GM21526 (cell line): Measurements from ENCODE around the gene TRO.

Experiments used
- ATAC-seq: cut with Tn5 transposase; IDR thresholded peaks from one replicate; pipeline ENCODE4 v1.9.1; 2021; ENCODE audit warnings: moderate library complexity; ENCODE audit not compliant: unreplicated experiment, low FRiP score

The TRO gene

GRCh38 chrX:54920610-54921426, at the start of gene TRO:
TRO (plus strand) TSS chrX:54920824; CDS start chrX:54922247, 1,423 bp downstream.
- ATAC-seq, result no peak

- no peak for ATAC-seq
Measured at GRCh38 chrX:54885740-54886139, 34.9 kb upstream of the TRO start.

- ATAC-seq, result no peak
Measured at GRCh38 chrX:54891573-54891972, 29.1 kb upstream of the TRO start.

- ATAC-seq, result no peak
Measured at GRCh38 chrX:54894159-54894558, 26.5 kb upstream of the TRO start.

GRCh38 chrX:54909941-54910340, 10.7 kb upstream of the TRO start:
- no peak for ATAC-seq

- no peak for ATAC-seq
Measured at GRCh38 chrX:54921427-54922021, 900 bp downstream of the TRO start.

GRCh38 chrX:54922547-54922946, 1.9 kb downstream of the TRO start:
- ATAC-seq, result no peak

GRCh38 chrX:54923376-54923775, 2.8 kb downstream of the TRO start:
- ATAC-seq, result no peak

GRCh38 chrX:54926978-54927377, 6.4 kb downstream of the TRO start:
- ATAC-seq, result no peak

GRCh38 chrX:54928876-54929275, 8.3 kb downstream of the TRO start:
- no peak for ATAC-seq

- ATAC-seq, result no peak
Measured at GRCh38 chrX:54930291-54931049, 9.8 kb downstream of the TRO start.

GRCh38 chrX:54931107-54931506, 10.5 kb downstream of the TRO start:
- ATAC-seq, result no peak

GRCh38 chrX:54933150-54933826, 12.7 kb downstream of the TRO start:
- no peak for ATAC-seq

GRCh38 chrX:54934058-54934457, 13.4 kb downstream of the TRO start:
- ATAC-seq, result no peak

- no peak for ATAC-seq
Measured at GRCh38 chrX:54934890-54935289, 14.3 kb downstream of the TRO start.

- no peak for ATAC-seq
Measured at GRCh38 chrX:54935306-54935705, 14.7 kb downstream of the TRO start.

GRCh38 chrX:54937416-54937815, 16.8 kb downstream of the TRO start:
- no peak for ATAC-seq

- no peak for ATAC-seq
Measured at GRCh38 chrX:54944816-54945215, 24.2 kb downstream of the TRO start.

GRCh38 chrX:54945224-54945623, 24.6 kb downstream of the TRO start:
- no peak for ATAC-seq

- ATAC-seq, result no peak
Measured at GRCh38 chrX:54950730-54951375, 30.2 kb downstream of the TRO start.
